OCI-LY1 (cell line): Measurements from ENCODE around the gene MANF.

Experiments
- H2AFZ ChIP-seq: fragments of 200-600 bp; sonication (generic), shearing (Covaris generic); 2 replicates; pipeline ENCODE4 v1.6.0; 2014; ENCODE audit warnings: antibody characterized with exemption, mild to moderate bottlenecking, low read length
- H3F3A ChIP-seq: fragments of 200-600 bp; sonication (generic), shearing (Covaris generic); 2 replicates; pipeline ENCODE4 v1.6.0; 2014; ENCODE audit warnings: mild to moderate bottlenecking, antibody characterized with exemption, low read length, moderate library complexity; ENCODE audit not compliant: insufficient read depth
- H3K27ac ChIP-seq: fragments of 200-600 bp; sonication (generic); 2 replicates; pipeline ENCODE4 v1.5.1; 2014; ENCODE audit warnings: low read length, mixed run types, mild to moderate bottlenecking, low read depth; ENCODE audit not compliant: poor library complexity, severe bottlenecking
- H3K27me3 ChIP-seq: fragments of 200-600 bp; sonication (generic); 2 replicates; pipeline ENCODE4 v1.6.0; 2014; ENCODE audit warnings: antibody characterized with exemption, mild to moderate bottlenecking, low read length, moderate library complexity; ENCODE audit not compliant: insufficient read depth
- H3K36me3 ChIP-seq: fragments of 200-600 bp; sonication (generic); 2 replicates; pipeline ENCODE4 v1.6.1; 2014; ENCODE audit warnings: mild to moderate bottlenecking, antibody characterized with exemption, low read length, moderate library complexity, mixed read lengths; ENCODE audit not compliant: insufficient read depth
- H3K4me1 ChIP-seq: fragments of 200-600 bp; sonication (generic); 2 replicates; pipeline ENCODE4 v1.5.1; 2014; ENCODE audit warnings: mild to moderate bottlenecking, low read length, moderate library complexity; ENCODE audit not compliant: insufficient read depth, severe bottlenecking
- H3K4me2 ChIP-seq: fragments of 200-600 bp; sonication (generic), shearing (Covaris generic); 2 replicates; pipeline ENCODE4 v1.6.1; 2014; ENCODE audit warnings: low read length
- H3K4me3 ChIP-seq: fragments of 200-600 bp; sonication (generic); 2 replicates; pipeline ENCODE4 v1.5.1; 2014; ENCODE audit warnings: low read length, low read depth, mild to moderate bottlenecking, mixed read lengths; ENCODE audit not compliant: poor library complexity, severe bottlenecking
- H3K79me2 ChIP-seq: fragments of 200-600 bp; shearing (Covaris generic); 2 replicates; pipeline ENCODE4 v1.6.1; 2016; ENCODE audit warnings: mixed run types, low read length, mixed read lengths; ENCODE audit not compliant: insufficient read depth
- H3K9ac ChIP-seq: fragments of 200-600 bp; sonication (generic), shearing (Covaris generic); 2 replicates; pipeline ENCODE4 v1.6.1; 2014; ENCODE audit warnings: mild to moderate bottlenecking, low read length, mixed read lengths
- H3K9me2 ChIP-seq: fragments of 200-600 bp; sonication (generic), shearing (Covaris generic); 2 replicates; pipeline ENCODE4 v1.6.1; 2014; ENCODE audit warnings: low read depth, mild to moderate bottlenecking, low read length, mixed read lengths
- H3K9me3 ChIP-seq: fragments of 200-600 bp; shearing (Covaris generic); 2 replicates; pipeline ENCODE4 v1.6.1; 2014; ENCODE audit warnings: low read length, mixed read lengths
- H4K20me1 ChIP-seq: fragments of 200-600 bp; sonication (generic), shearing (Covaris generic); 2 replicates; pipeline ENCODE4 v1.6.0; 2016; ENCODE audit warnings: mild to moderate bottlenecking, low read length; ENCODE audit not compliant: insufficient read depth
- EZH2 ChIP-seq: fragments of 200-600 bp; sonication (generic), shearing (Covaris generic); IDR thresholded peaks from 2 replicates; pipeline ENCODE4 v1.8.0; 2017; ENCODE audit warnings: borderline replicate concordance, mixed run types, mild to moderate bottlenecking, antibody characterized with exemption, low read length, moderate library complexity, mixed read lengths
- TF ChIP-seq, protein P1 (sequence below): fragments of 200-600 bp; sonication (generic), shearing (Covaris generic); IDR thresholded peaks from 2 replicates; pipeline ENCODE4 v1.5.1; 2017; ENCODE audit warnings: mild to moderate bottlenecking, antibody characterized with exemption, low read length, moderate library complexity, mixed read lengths

Gene MANF

DNA sequence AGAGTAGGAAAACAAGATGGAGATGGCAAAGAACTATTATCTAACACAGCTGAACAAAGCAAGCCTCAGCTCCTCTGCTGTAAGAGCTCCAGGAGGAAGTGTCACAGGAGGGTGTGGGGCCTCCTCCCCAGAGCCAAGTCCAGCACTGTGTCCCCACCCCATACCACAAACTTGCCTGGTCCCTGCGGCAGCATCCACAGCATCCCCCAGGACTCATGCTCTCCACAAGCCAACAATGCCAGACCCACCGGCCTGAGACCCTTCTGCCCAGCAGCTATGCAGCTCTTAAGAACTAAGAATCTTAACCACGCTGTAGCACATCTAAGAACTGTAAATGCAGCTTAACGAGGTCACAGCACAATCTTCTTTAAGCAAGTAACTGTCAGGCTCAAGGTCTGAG, 15.1 kb downstream of the MANF start:
- Histone ChIP-seq H3K27ac (no peak overlapping the region), H3K4me2 (no peak overlapping the region), H2AFZ (no peak overlapping the region), H4K20me1 (no peaks in the 10 kb centered on the region), H3K36me3 (peaks cover 73% of the 10 kb centered on the region), H3K4me1 (peaks cover 14% of the 10 kb centered on the region), H3F3A (no peaks in the 10 kb centered on the region), H3K9me2 (no peaks in the 10 kb centered on the region), H3K27me3 (no peaks in the 10 kb centered on the region), H3K79me2 (no peaks in the 10 kb centered on the region; the same call in 1 of the 2 replicates), H3K9me3 (no peaks in the 10 kb centered on the region), H3K4me3 (no peak overlapping the region), H3K9ac (no peak overlapping the region)
- no peak for TF ChIP-seq EZH2
- TF ChIP-seq, protein P1, sequence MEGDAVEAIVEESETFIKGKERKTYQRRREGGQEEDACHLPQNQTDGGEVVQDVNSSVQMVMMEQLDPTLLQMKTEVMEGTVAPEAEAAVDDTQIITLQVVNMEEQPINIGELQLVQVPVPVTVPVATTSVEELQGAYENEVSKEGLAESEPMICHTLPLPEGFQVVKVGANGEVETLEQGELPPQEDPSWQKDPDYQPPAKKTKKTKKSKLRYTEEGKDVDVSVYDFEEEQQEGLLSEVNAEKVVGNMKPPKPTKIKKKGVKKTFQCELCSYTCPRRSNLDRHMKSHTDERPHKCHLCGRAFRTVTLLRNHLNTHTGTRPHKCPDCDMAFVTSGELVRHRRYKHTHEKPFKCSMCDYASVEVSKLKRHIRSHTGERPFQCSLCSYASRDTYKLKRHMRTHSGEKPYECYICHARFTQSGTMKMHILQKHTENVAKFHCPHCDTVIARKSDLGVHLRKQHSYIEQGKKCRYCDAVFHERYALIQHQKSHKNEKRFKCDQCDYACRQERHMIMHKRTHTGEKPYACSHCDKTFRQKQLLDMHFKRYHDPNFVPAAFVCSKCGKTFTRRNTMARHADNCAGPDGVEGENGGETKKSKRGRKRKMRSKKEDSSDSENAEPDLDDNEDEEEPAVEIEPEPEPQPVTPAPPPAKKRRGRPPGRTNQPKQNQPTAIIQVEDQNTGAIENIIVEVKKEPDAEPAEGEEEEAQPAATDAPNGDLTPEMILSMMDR: no peak

DNA sequence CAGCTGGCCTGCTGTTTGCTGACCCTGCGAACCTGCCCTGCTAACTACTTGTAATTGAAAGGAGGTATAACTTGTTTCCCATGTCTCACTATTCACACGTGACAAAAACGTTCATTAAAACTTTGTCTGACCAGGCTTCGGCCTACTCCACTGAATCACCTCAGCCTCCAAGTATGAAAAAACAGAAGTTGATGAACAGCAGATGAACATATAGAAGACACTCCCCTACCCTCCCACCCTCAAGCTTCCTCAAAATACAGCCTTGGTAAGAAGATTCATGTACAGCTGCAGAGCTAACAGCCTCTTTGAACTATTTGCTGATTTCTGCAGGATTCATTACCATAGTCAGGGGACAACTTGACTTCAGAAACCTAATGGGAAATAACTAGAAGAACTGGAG, 16.6 kb downstream of the MANF start:
- H3K27ac ChIP-seq: no peak overlapping the region
- H3K9me2 ChIP-seq: no peaks in the 10 kb centered on the region
- no peak overlapping the region for H3K4me3 ChIP-seq
- H3K9ac ChIP-seq: no peak overlapping the region
- peaks cover 67% of the 10 kb centered on the region for H3K36me3 ChIP-seq
- H3K79me2 ChIP-seq: no peaks in the 10 kb centered on the region
- peaks cover 4% of the 10 kb centered on the region for H3K4me1 ChIP-seq
- no peak overlapping the region for H3K4me2 ChIP-seq
- H3F3A ChIP-seq: no peaks in the 10 kb centered on the region
- TF ChIP-seq, protein P1: no peak
- TF ChIP-seq EZH2: no peak
- H3K27me3 ChIP-seq: no peaks in the 10 kb centered on the region
- H2AFZ ChIP-seq: no peak overlapping the region
- no peaks in the 10 kb centered on the region for H4K20me1 ChIP-seq
- no peaks in the 10 kb centered on the region for H3K9me3 ChIP-seq

DNA sequence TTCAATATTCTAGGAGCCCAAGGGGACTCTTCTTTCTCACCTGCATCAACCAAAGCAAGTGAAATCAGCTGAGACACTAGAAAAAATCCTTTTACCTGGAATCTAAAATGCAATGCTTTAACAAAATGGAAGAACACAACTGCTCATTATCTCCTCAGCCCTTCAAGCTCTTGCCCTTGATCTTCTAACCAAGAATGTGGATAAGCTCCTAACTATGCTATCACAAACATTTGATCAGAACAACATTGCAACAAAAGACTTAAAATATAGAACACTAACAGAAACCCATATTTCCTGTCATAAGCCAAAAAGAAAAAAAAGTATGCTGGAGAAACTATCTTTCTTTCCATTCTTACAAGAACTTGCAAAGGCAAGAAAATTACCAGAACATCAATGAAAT, 18.6 kb downstream of the MANF start:
- Histone ChIP-seq H2AFZ (no peak overlapping the region), H3K9ac (no peak overlapping the region), H3K4me1 (peaks cover 3% of the 10 kb centered on the region), H3K27me3 (no peaks in the 10 kb centered on the region), H4K20me1 (no peaks in the 10 kb centered on the region), H3K9me2 (no peaks in the 10 kb centered on the region), H3K9me3 (no peaks in the 10 kb centered on the region), H3K4me3 (no peak overlapping the region), H3F3A (no peaks in the 10 kb centered on the region), H3K27ac (no peak overlapping the region), H3K36me3 (peaks cover 67% of the 10 kb centered on the region), H3K4me2 (no peak overlapping the region), H3K79me2 (no peaks in the 10 kb centered on the region)
- TF ChIP-seq, protein P1: no peak
- TF ChIP-seq EZH2: no peak
